ENCODE measurements around the gene SLC25A51.

DNA sequence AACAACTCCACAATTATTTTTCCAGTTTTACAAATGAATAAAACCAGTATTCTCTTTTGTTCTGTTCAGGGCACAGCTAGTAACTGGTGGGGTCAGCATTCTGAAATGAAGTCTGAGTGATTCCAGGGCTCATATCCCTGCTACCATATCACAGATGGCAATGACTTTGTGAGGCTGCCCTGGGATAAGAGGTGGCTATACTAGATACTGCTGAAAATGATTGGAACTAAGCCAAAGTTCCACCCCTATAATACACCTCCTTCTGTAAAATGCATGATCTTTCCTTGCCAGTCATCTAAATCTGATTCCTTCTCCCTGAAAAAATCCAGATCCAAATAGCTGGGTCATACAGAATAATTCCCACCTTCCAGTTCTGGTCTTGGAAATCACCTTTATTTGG lies 14.4 kb downstream of the SLC25A51 start:
- TF ChIP-seq, protein P1, sequence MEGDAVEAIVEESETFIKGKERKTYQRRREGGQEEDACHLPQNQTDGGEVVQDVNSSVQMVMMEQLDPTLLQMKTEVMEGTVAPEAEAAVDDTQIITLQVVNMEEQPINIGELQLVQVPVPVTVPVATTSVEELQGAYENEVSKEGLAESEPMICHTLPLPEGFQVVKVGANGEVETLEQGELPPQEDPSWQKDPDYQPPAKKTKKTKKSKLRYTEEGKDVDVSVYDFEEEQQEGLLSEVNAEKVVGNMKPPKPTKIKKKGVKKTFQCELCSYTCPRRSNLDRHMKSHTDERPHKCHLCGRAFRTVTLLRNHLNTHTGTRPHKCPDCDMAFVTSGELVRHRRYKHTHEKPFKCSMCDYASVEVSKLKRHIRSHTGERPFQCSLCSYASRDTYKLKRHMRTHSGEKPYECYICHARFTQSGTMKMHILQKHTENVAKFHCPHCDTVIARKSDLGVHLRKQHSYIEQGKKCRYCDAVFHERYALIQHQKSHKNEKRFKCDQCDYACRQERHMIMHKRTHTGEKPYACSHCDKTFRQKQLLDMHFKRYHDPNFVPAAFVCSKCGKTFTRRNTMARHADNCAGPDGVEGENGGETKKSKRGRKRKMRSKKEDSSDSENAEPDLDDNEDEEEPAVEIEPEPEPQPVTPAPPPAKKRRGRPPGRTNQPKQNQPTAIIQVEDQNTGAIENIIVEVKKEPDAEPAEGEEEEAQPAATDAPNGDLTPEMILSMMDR (IDR thresholded peaks at IDR 0.05; ENCODE audit: low read depth, low read length, missing input control), result no peak
- no peak for TF ChIP-seq MAX (IDR thresholded peaks at IDR 0.05)
- no peak for TF ChIP-seq HNF4G (IDR thresholded peaks at IDR 0.05)
- no peak for TF ChIP-seq JUND (IDR thresholded peaks at IDR 0.05)
- TF ChIP-seq TAF1 (conservative IDR thresholded peaks at IDR 0.05), result no peak
- no peak for TF ChIP-seq RXRA (IDR thresholded peaks at IDR 0.05)
- no peak for TF ChIP-seq FOXA1 (IDR thresholded peaks at IDR 0.05)
- TF ChIP-seq, protein P2, sequence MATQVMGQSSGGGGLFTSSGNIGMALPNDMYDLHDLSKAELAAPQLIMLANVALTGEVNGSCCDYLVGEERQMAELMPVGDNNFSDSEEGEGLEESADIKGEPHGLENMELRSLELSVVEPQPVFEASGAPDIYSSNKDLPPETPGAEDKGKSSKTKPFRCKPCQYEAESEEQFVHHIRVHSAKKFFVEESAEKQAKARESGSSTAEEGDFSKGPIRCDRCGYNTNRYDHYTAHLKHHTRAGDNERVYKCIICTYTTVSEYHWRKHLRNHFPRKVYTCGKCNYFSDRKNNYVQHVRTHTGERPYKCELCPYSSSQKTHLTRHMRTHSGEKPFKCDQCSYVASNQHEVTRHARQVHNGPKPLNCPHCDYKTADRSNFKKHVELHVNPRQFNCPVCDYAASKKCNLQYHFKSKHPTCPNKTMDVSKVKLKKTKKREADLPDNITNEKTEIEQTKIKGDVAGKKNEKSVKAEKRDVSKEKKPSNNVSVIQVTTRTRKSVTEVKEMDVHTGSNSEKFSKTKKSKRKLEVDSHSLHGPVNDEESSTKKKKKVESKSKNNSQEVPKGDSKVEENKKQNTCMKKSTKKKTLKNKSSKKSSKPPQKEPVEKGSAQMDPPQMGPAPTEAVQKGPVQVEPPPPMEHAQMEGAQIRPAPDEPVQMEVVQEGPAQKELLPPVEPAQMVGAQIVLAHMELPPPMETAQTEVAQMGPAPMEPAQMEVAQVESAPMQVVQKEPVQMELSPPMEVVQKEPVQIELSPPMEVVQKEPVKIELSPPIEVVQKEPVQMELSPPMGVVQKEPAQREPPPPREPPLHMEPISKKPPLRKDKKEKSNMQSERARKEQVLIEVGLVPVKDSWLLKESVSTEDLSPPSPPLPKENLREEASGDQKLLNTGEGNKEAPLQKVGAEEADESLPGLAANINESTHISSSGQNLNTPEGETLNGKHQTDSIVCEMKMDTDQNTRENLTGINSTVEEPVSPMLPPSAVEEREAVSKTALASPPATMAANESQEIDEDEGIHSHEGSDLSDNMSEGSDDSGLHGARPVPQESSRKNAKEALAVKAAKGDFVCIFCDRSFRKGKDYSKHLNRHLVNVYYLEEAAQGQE (IDR thresholded peaks at IDR 0.05), result no peak
- no peak for TF ChIP-seq SP1 (IDR thresholded peaks at IDR 0.05)
- TF ChIP-seq HNF4A (conservative IDR thresholded peaks at IDR 0.05), result no peak
- TF ChIP-seq, protein P3, sequence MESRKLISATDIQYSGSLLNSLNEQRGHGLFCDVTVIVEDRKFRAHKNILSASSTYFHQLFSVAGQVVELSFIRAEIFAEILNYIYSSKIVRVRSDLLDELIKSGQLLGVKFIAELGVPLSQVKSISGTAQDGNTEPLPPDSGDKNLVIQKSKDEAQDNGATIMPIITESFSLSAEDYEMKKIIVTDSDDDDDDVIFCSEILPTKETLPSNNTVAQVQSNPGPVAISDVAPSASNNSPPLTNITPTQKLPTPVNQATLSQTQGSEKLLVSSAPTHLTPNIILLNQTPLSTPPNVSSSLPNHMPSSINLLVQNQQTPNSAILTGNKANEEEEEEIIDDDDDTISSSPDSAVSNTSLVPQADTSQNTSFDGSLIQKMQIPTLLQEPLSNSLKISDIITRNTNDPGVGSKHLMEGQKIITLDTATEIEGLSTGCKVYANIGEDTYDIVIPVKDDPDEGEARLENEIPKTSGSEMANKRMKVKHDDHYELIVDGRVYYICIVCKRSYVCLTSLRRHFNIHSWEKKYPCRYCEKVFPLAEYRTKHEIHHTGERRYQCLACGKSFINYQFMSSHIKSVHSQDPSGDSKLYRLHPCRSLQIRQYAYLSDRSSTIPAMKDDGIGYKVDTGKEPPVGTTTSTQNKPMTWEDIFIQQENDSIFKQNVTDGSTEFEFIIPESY (IDR thresholded peaks at IDR 0.05), result no peak
- TF ChIP-seq FOXA2 (IDR thresholded peaks at IDR 0.05), result no peak
